MV-4-11 (cell line): ENCODE results near the gene SPOUT1.
"Not testable (repeated sequence)": the region's sequence is repeated elsewhere in the genome, so short reads cannot be mapped to it uniquely, and the experiment has no call there.

Experiments used
- DNase-seq: peaks from one replicate; lab custom pipeline; 2025; lab: John Stamatoyannopoulos, UW

Gene SPOUT1, protein sequence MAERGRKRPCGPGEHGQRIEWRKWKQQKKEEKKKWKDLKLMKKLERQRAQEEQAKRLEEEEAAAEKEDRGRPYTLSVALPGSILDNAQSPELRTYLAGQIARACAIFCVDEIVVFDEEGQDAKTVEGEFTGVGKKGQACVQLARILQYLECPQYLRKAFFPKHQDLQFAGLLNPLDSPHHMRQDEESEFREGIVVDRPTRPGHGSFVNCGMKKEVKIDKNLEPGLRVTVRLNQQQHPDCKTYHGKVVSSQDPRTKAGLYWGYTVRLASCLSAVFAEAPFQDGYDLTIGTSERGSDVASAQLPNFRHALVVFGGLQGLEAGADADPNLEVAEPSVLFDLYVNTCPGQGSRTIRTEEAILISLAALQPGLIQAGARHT

DNA sequence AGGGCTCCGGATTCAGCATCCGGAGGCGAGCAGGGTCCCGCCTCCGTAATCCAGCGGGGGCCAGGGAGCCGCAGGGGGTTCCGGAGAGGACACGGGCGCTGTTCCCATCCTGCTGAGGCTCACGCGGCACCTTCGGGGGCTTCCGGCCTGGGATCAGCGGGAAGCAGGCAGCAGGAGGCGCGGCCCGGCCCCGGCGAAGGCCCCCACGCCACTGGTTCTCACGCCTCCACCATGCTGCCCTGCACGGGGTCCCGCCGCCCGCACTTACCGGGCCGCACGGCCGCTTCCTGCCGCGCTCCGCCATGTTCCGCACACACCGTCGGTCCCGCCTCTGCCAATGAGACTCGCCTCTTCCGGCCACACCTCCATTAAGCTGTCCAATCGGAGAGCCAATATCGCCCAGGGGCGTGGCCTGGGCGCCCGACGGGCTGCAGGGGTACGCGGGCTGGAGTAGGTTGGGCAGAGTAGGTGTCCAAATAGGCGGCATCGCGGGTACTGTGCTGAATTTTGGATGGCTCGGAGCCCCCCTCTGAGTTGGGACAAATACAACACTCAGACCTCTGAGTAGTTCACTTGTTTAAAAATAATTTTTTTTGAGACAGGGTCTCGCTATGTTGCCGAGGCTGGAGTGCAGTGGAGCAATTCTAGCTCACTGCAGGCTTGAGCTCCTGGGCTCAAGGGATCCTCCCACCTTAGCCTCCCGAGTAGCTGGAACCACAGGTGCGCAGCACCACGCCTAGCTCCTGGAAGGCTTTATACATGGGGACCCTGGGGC, at the start of gene SPOUT1:
SPOUT1 (minus strand) TSS at position 318 of the 775 bp plus-strand sequence; CDS start at position 304, 14 bp downstream.
- peak; percentile 92 for DNase-seq

DNA sequence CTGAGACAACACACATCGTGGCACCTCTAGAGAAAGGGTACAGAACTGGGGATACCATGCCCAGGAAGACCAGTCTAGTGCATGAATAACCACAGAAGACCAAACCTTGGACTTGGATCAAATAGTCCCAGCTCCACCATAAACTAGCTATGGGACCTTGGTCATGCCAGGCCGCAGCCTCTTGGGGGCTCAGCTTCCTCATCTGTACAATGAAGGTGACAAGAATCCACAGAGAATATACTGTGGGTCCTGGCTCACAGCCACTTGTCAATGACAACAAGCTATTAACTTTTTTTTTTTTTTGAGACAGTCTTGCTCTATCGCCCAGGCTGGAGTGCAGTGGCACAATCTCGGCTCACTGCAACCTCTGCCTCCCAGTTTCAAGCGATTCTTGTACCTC, 48.3 kb upstream of the SPOUT1 start:
- DNase-seq: peak; percentile 22

GRCh38 chr9:128870941-128871265, 41.3 kb upstream of the SPOUT1 start:
- not testable (repeated sequence) for DNase-seq

- no peak for DNase-seq
These were observed 40.7 kb upstream of the SPOUT1 start for GRCh38 chr9:128870128-128870940.

DNA sequence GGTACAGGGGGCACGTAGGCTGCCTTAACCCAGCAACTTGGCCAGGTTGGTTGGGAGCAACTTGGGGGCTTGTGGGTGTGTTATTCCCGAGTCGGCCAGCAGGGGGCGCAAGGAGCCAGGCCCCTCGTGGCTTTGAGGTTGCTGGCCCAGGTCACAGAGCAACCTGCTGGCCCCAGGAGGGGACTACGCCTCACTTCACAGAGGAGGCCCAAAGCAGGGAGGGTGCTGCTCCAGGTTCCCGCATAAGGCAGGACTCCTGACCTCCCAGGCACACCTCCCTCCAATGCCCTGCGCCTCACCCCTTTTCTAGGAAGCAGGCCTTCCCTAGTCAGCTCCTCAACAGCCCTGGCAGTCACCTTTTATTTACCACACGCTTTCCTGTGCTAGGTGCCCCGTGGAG, 34.1 kb upstream of the SPOUT1 start:
- peak; percentile 38 for DNase-seq

- DNase-seq: no peak
These were observed 32.8 kb upstream of the SPOUT1 start for GRCh38 chr9:128862401-128862851.

DNA sequence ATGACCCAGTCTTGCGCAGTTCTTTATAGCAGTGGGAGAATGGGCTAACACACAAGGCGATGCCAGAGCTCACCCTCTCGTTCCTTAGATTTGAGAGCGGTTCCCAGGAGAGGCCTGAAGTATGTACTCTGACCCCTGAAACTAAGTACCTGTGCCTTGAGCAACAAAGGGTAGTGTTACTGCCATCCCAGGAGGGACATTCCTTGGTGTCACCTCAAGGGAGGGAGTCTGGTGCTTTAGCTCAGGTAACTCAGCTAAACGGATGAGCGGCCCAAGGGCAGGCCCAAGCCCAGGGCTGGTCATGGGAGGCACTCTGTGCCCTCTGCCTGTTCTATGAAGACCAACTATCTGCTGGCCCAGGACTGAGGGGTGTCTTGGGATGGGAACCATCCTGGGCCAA, 31.9 kb upstream of the SPOUT1 start:
- DNase-seq: no peak

DNA sequence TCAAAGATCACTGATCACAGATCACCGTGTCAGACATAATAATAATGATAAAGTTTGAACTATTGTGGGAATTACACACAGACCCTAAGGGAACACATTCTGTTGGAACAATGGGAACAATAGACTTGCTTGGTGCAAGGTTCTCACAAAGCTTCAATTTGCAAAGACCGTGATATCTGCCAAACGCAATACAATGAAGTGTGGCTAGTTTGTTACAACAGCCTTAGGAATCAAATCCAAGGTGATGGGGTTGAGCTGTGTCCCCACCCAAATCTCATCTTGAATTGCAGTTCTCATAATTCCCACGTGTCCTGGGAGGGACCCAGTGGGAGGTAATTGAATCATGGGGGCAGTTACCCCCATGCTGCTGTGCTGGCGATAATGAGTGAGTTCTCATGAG, 31.3 kb upstream of the SPOUT1 start:
- no peak for DNase-seq

GRCh38 chr9:128858476-128858875, 28.9 kb upstream of the SPOUT1 start:
- not testable (repeated sequence) for DNase-seq

DNA sequence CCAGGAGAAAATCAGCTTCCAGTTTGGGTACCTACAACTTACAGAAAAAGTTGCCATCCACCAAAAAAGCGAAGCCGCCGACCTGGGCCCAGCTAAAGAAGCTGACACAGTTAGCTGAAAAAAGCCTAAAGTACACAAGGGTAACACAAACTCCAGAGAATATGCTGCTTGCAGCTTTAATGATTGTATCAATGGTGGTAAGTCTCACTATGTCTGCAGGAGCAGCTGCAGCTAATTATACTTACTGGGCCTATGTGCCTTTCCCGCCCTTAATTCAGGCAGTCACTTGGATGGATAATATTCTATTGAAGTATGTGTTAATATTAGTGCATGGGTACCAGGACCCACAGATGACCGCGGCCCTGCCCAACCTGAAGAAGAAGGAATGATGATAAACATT, 24.9 kb upstream of the SPOUT1 start:
- not testable (repeated sequence) for DNase-seq

- not testable (repeated sequence) for DNase-seq
These were observed 23.1 kb upstream of the SPOUT1 start for GRCh38 chr9:128852646-128853045.

GRCh38 chr9:128851779-128852600, 22.4 kb upstream of the SPOUT1 start:
- DNase-seq: peak; percentile 49

DNA sequence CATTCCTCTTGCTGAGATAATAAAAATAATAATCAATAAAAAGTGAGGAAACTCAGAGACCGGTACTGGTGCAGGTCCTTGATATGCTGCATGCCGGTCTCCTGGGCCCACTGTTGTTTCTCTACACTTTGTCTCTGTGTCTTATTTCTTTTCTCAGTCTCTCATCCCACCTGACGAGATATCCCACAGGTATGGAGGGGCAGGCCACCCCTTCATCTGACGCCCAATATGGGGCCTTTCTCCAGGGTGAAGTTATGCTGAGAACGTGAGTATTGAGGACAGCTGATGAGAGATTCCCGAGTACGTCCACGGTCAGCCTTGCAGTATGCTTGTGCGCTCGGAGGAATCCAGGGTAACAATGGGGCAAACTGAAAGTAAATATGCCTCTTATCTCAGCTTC, 21.4 kb upstream of the SPOUT1 start:
- not testable (repeated sequence) for DNase-seq

DNA sequence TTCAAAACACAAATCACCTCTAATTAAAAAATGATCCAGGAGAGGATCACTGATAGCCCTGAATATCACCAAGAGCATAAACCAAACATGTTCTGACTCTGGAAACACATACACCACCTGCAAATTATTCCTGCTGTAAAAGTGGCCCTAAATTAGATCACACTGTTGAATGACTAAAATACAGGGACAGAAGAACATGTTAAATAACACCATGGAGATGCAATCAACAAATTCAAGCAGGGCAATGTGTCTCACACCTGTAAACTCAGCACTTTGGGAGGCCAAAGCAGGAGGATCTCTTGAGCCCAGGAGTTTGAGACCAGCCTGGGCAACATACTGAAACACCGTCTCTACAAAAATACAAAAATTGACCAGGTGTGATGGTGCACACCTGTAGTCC, 18.2 kb upstream of the SPOUT1 start:
- DNase-seq: no peak

DNA sequence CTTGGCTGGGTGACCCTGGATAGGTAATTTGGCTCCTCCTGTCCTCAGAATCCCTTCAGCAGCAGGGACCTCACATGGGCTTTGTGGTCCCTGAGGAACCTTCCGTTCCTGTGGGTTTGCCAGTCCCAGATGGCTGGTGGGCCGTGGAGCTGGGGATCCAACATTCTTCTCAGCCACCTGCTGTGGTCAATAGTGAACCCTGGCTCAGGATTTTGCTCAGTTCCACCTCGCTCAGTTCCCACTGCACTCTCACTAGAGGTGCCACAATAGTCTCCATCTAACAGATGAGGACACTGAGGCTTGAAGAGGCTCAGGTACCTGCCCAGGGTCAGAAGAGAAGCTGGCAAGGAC, 17.1 kb upstream of the SPOUT1 start:
- no peak for DNase-seq

GRCh38 chr9:128845186-128845931, 15.8 kb upstream of the SPOUT1 start:
- DNase-seq: no peak

GRCh38 chr9:128843171-128843570, 13.6 kb upstream of the SPOUT1 start:
- not testable (repeated sequence) for DNase-seq

- no peak for DNase-seq
These were observed 12.3 kb upstream of the SPOUT1 start for GRCh38 chr9:128841694-128842492.

- DNase-seq: no peak
These were observed 10.9 kb upstream of the SPOUT1 start for GRCh38 chr9:128840524-128840923.

GRCh38 chr9:128838338-128838737, 8.7 kb upstream of the SPOUT1 start:
- DNase-seq: no peak
